HEK293 (cell line): Measurements from ENCODE around the gene AMOTL1.

Experiments used
- CTCF ChIA-PET: fragments of 350-600 bp; formaldehyde crosslinking; extraction: SDS; loops from one replicate; lab custom pipeline; 2021; ENCODE audit warnings: antibody characterized with exemption; lab: Yijun Ruan, JAX
- POLR2A ChIA-PET: fragments of 300-600 bp; formaldehyde crosslinking; extraction: SDS; loops from one replicate; lab custom pipeline; 2020; ENCODE audit warnings: antibody characterized with exemption, inconsistent platforms; lab: Yijun Ruan, JAX
- H3K27ac ChIP-seq: fragments of 200-500 bp; sonication (Bioruptor generic); 2 replicates; pipeline ENCODE4 v1.5.1; 2014; ENCODE audit warnings: low read depth, low read length, control low read depth, inconsistent platforms; ENCODE audit errors: extremely low read depth
- H3K36me3 ChIP-seq, 2 experiments: fragments of 200-500 bp in 1 of 2; sonication (Bioruptor generic) in 1 of 2; 1 replicate in 1 of 2; 2 replicates in 1 of 2; pipeline ENCODE4 v1.5.1; 2014 to 2017; ENCODE audit warnings: inconsistent platforms in 2 of 2, low read length in 2 of 2; ENCODE audit not compliant: control insufficient read depth in 2 of 2, insufficient read depth in 1 of 2
- H3K4me1 ChIP-seq: fragments of 200-500 bp; sonication (Bioruptor generic); 2 replicates; pipeline ENCODE4 v1.5.1; 2014; ENCODE audit warnings: mild to moderate bottlenecking, low read length, inconsistent platforms; ENCODE audit not compliant: control insufficient read depth, insufficient read depth
- H3K4me3 ChIP-seq: 2 replicates; pipeline ENCODE4 v1.5.1; 2011; ENCODE audit warnings: low read depth, mild to moderate bottlenecking, control low read depth, low read length, moderate library complexity
- H3K9me3 ChIP-seq: fragments of 200-500 bp; sonication (Bioruptor generic); 2 replicates; pipeline ENCODE4 v1.5.1; 2014; ENCODE audit warnings: low read depth, low read length, inconsistent platforms; ENCODE audit not compliant: control insufficient read depth, insufficient read depth
- HOXC10 ChIP-seq: sonication (generic); formaldehyde crosslinking; IDR thresholded peaks from 2 replicates; pipeline ENCODE4 v1.8.1; 2023; ENCODE audit warnings: mild to moderate bottlenecking, missing genetic modification reagents
- SCRT2 ChIP-seq: fragments of 450-650 bp; formaldehyde crosslinking; IDR thresholded peaks from 2 replicates; pipeline ENCODE4 v1.5.1; 2016; ENCODE audit warnings: missing biosample characterization, missing genetic modification characterization
- SETDB1 ChIP-seq: IDR thresholded peaks from one replicate; pipeline ENCODE4 v1.6.1; 2017; ENCODE audit warnings: mild to moderate bottlenecking, low read length, moderate library complexity, mixed read lengths; ENCODE audit not compliant: insufficient read length
- YY1 ChIP-seq: fragments of 450-650 bp; formaldehyde crosslinking; IDR thresholded peaks from 2 replicates; pipeline ENCODE4 v1.5.1; 2018; ENCODE audit warnings: missing biosample characterization, missing genetic modification characterization
- ZBTB20 ChIP-seq: fragments of 450-650 bp; formaldehyde crosslinking; IDR thresholded peaks from 2 replicates; pipeline ENCODE4 v1.5.1; 2016; ENCODE audit warnings: missing biosample characterization, missing genetic modification characterization
- ZFHX2 ChIP-seq: fragments of 450-650 bp; formaldehyde crosslinking; conservative IDR thresholded peaks from 2 replicates; pipeline ENCODE4 v1.5.1; 2016; ENCODE audit warnings: missing biosample characterization, missing genetic modification characterization
- ZNF138 ChIP-seq: fragments of 450-650 bp; formaldehyde crosslinking; IDR thresholded peaks from 2 replicates; pipeline ENCODE4 v1.5.1; 2016; ENCODE audit warnings: missing biosample characterization, missing genetic modification characterization, borderline replicate concordance
- ZNF169 ChIP-seq: fragments of 450-650 bp; formaldehyde crosslinking; IDR thresholded peaks from 2 replicates; pipeline ENCODE4 v1.5.1; 2016; ENCODE audit warnings: missing biosample characterization, missing genetic modification characterization
- ZNF280D ChIP-seq: fragments of 450-650 bp; formaldehyde crosslinking; IDR thresholded peaks from 2 replicates; pipeline ENCODE4 v1.5.1; 2016; ENCODE audit warnings: missing biosample characterization, missing genetic modification characterization
- ZNF426 ChIP-seq: fragments of 450-650 bp; formaldehyde crosslinking; IDR thresholded peaks from 2 replicates; pipeline ENCODE4 v1.5.1; 2017; ENCODE audit warnings: missing biosample characterization, missing genetic modification characterization, mild to moderate bottlenecking, inconsistent platforms, moderate library complexity
- ZNF501 ChIP-seq: fragments of 450-650 bp; formaldehyde crosslinking; IDR thresholded peaks from 2 replicates; pipeline ENCODE4 v1.5.1; 2016; ENCODE audit warnings: missing biosample characterization, missing genetic modification characterization
- ZNF514 ChIP-seq: fragments of 450-650 bp; formaldehyde crosslinking; IDR thresholded peaks from 2 replicates; pipeline ENCODE4 v1.5.1; 2016; ENCODE audit warnings: missing biosample characterization, missing genetic modification characterization
- ZNF548 ChIP-seq: fragments of 450-650 bp; formaldehyde crosslinking; IDR thresholded peaks from 2 replicates; pipeline ENCODE4 v1.5.1; 2016; ENCODE audit warnings: missing biosample characterization, missing genetic modification characterization
- ZNF561 ChIP-seq: fragments of 450-650 bp; IDR thresholded peaks from 2 replicates; pipeline ENCODE4 v1.5.1; 2018; ENCODE audit warnings: missing biosample characterization, missing genetic modification characterization, borderline replicate concordance
- ZNF654 ChIP-seq: fragments of 450-650 bp; formaldehyde crosslinking; IDR thresholded peaks from 2 replicates; pipeline ENCODE4 v1.5.1; 2016; ENCODE audit warnings: low read depth, missing biosample characterization, missing genetic modification characterization
- ZNF785 ChIP-seq: fragments of 450-650 bp; formaldehyde crosslinking; IDR thresholded peaks from 2 replicates; pipeline ENCODE4 v1.5.1; 2016; ENCODE audit warnings: missing biosample characterization, missing genetic modification characterization
- TF ChIP-seq, protein P1 (sequence below): fragments of 450-650 bp; formaldehyde crosslinking; IDR thresholded peaks from 2 replicates; pipeline ENCODE4 v1.5.1; 2016; ENCODE audit warnings: missing biosample characterization, missing genetic modification characterization
- TF ChIP-seq, protein P2 (sequence below): fragments of 450-650 bp; formaldehyde crosslinking; IDR thresholded peaks from 2 replicates; pipeline ENCODE4 v1.5.1; 2016; ENCODE audit warnings: missing biosample characterization, missing genetic modification characterization
- TF ChIP-seq, protein P3 (sequence below): fragments of 450-650 bp; formaldehyde crosslinking; IDR thresholded peaks from 2 replicates; pipeline ENCODE4 v1.5.1; 2016; ENCODE audit warnings: missing biosample characterization, missing genetic modification characterization

The AMOTL1 gene

DNA sequence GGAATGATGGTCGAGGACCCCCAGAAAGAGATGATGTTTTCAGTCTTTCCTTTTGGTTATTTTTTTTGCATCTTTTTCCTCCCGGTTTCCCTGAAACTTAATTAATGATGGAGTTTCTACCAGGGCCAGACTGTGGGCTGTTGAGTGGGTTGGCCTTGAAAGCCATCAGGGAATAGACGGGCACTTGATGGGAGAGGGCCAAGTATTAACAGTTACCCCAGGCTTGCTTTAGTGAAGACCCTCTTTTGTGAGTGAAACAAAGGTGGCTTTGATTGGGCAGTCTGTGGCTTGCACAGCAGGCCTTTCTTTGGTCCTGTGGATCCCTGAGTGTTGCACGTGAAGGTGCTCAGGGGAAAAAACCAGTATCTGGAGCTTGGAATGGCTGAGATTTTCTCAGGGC, 56.9 kb downstream of the AMOTL1 start (continued):
- TF ChIP-seq, protein P1, sequence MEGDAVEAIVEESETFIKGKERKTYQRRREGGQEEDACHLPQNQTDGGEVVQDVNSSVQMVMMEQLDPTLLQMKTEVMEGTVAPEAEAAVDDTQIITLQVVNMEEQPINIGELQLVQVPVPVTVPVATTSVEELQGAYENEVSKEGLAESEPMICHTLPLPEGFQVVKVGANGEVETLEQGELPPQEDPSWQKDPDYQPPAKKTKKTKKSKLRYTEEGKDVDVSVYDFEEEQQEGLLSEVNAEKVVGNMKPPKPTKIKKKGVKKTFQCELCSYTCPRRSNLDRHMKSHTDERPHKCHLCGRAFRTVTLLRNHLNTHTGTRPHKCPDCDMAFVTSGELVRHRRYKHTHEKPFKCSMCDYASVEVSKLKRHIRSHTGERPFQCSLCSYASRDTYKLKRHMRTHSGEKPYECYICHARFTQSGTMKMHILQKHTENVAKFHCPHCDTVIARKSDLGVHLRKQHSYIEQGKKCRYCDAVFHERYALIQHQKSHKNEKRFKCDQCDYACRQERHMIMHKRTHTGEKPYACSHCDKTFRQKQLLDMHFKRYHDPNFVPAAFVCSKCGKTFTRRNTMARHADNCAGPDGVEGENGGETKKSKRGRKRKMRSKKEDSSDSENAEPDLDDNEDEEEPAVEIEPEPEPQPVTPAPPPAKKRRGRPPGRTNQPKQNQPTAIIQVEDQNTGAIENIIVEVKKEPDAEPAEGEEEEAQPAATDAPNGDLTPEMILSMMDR: no peak

GRCh38 chr11:94825481-94825880, 57.3 kb downstream of the AMOTL1 start:
- ChIA-PET CTCF (no interaction called here), POLR2A (no interaction called here)
- H3K4me1 ChIP-seq: no peaks in the 10 kb centered on the region
- H3K4me3 ChIP-seq: no peak overlapping the region
- no peak for TF ChIP-seq ZNF426 (tag by site-specific recombination)
- no peak for TF ChIP-seq ZNF548
- no peak for TF ChIP-seq ZFHX2 (tag by site-specific recombination)
- TF ChIP-seq ZNF501 (tag by site-specific recombination): no peak
- TF ChIP-seq ZNF561: no peak
- no peak for TF ChIP-seq HOXC10 (CRISPR knock-in tag)
- no peak for TF ChIP-seq ZNF138 (tag by site-specific recombination)
- TF ChIP-seq, protein P2, sequence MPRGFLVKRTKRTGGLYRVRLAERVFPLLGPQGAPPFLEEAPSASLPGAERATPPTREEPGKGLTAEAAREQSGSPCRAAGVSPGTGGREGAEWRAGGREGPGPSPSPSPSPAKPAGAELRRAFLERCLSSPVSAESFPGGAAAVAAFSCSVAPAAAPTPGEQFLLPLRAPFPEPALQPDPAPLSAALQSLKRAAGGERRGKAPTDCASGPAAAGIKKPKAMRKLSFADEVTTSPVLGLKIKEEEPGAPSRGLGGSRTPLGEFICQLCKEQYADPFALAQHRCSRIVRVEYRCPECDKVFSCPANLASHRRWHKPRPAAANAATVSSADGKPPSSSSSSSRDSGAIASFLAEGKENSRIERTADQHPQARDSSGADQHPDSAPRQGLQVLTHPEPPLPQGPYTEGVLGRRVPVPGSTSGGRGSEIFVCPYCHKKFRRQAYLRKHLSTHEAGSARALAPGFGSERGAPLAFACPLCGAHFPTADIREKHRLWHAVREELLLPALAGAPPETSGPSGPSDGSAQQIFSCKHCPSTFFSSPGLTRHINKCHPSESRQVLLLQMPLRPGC (tag by site-specific recombination): no peak
- H3K36me3 ChIP-seq: peaks cover 3 to 98% of the 10 kb centered on the region in 2 experiments
- no peaks in the 10 kb centered on the region for H3K9me3 ChIP-seq
- H3K27ac ChIP-seq: no peak overlapping the region

DNA sequence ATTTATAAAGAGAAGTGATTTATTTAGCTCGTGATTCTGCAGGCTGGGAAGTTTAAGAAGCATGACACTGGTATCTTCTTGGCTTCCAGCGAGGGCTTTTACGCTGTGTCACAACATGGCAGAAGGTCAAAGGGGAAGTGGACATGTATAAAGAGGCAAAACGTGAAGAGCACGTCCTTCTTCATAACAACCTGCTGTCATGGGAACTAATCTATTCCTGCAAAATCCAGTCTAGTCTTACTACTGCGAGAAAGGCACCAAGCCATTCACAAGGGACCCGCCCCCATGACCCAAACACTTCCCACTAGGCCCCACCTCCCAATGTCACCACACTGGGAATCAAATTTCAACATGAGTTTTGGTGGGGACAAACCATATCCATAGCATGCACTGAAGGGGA, 58.3 kb downstream of the AMOTL1 start:
- H3K36me3 ChIP-seq: peaks cover 3 to 98% of the 10 kb centered on the region in 2 experiments
- H3K4me3 ChIP-seq: no peak overlapping the region
- ChIA-PET CTCF (interaction anchor here (0.7 kb wide), 1 partner anchor 142 kb away, joined by 3 read pairs; no protein-coding TSS in a partner anchor), POLR2A (no interaction called here)
- TF ChIP-seq ZNF654 (tag by site-specific recombination) (no peak), ZBTB20 (no peak), SETDB1 (no peak), ZNF514 (tag by site-specific recombination) (no peak), ZNF785 (tag by site-specific recombination) (no peak)
- TF ChIP-seq, protein P3, sequence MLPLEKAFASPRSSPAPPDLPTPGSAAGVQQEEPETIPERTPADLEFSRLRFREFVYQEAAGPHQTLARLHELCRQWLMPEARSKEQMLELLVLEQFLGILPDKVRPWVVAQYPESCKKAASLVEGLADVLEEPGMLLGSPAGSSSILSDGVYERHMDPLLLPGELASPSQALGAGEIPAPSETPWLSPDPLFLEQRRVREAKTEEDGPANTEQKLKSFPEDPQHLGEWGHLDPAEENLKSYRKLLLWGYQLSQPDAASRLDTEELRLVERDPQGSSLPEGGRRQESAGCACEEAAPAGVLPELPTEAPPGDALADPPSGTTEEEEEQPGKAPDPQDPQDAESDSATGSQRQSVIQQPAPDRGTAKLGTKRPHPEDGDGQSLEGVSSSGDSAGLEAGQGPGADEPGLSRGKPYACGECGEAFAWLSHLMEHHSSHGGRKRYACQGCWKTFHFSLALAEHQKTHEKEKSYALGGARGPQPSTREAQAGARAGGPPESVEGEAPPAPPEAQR (tag by site-specific recombination): no peak
- no peaks in the 10 kb centered on the region for H3K9me3 ChIP-seq
- no peaks in the 10 kb centered on the region for H3K4me1 ChIP-seq
- H3K27ac ChIP-seq: no peak overlapping the region

DNA sequence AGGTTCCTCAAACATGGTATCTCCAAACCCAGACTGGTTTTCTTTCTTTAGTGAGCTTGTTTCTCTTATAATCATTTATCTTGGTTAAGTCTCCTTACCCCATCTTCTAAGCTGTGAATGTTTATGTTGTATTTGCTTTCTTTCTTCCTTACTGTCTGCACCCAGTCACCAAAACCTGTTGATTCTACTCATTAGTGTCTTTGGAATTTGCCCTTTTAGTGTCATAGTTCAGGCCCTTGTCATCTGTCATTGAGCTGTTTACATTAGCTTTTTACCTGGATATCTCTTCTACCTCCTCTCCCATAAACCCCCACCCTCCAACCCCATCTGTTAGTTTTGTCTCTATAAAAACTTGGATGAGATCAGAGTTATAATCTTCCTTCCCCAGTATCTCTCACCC, 59.9 kb downstream of the AMOTL1 start:
- CTCF ChIA-PET: no interaction called here
- TF ChIP-seq YY1 (no peak), ZNF280D (no peak), ZNF169 (no peak), SCRT2 (tag by site-specific recombination) (peak; percentile 66)
- H3K4me3 ChIP-seq: no peak overlapping the region
- POLR2A ChIA-PET: no interaction called here
- no peaks in the 10 kb centered on the region for H3K4me1 ChIP-seq
- H3K27ac ChIP-seq: no peak overlapping the region
- peaks cover 3 to 99% of the 10 kb centered on the region in 2 experiments for H3K36me3 ChIP-seq
- no peaks in the 10 kb centered on the region for H3K9me3 ChIP-seq
